ENCODE data around the gene TTBK2. TPM values are rescaled to one million over a fixed set of nuclear protein-coding genes. Genes with fewer than 3 reads are reported as not detected.
A peak's percentile ranks its signal among the peaks of the same experiment; 100 is the strongest.

Gene TTBK2
- total RNA-seq, 1 donor from 2014 or later, result 19.8 TPM

DNA sequence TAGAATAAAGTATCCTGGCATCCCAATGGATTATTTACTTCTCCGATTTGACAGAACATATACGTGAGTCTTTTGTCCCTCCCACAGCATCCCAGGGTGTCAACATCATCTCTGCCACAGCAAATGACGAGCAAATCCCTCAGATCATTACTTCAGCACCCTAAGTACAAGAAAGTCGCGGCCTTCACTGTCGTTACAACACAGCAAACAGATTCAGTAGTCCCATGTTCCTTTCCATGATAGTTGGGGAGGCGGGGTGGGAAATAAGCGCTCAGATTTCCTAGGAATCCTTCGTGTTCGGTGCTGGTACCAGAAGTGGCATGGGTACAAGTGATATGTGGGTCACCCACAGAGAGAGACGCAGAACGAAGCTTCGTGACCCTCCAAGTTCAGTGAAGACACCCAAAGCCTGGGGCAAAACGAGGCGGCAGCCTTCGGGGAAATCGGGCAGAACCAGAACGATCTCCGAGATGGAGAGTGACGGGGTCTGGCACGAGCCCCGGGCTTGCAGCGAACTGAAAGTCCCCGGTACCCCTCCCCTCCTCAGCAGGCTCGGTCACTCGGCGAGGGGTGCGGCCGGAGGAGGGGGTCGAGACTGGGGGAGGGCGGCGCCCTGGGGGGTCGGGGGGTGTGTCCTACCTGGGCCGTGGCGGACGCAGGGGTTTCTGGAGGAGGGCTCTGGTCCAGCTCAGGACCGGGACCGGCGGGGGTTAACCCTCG is 619 bp downstream of the TTBK2 start:
- Mint-ChIP-seq H3K27ac (peak overlapping the region; percentile 79), H3K4me1 (peaks cover 41% of the 10 kb centered on the region), H3K9me3 (no peaks in the 10 kb centered on the region), H3K4me3 (peak overlapping the region; percentile 98), H3K36me3 (ENCODE audit: low read depth) (peaks cover 8% of the 10 kb centered on the region), H3K27me3 (no peaks in the 10 kb centered on the region)
- ChIA-PET POLR2A (no interaction called here), CTCF (no interaction called here)
- intact Hi-C loops (cut with micrococcal nuclease), result loop anchor here (2.0 to 10.0 kb wide), 3 partner anchors 202 to 647 kb away; partner anchors contain the start of genes GANC, SNAP23, TMEM87A and ZNF106
- DNase-seq, result no peak
- TF ChIP-seq, protein P1, sequence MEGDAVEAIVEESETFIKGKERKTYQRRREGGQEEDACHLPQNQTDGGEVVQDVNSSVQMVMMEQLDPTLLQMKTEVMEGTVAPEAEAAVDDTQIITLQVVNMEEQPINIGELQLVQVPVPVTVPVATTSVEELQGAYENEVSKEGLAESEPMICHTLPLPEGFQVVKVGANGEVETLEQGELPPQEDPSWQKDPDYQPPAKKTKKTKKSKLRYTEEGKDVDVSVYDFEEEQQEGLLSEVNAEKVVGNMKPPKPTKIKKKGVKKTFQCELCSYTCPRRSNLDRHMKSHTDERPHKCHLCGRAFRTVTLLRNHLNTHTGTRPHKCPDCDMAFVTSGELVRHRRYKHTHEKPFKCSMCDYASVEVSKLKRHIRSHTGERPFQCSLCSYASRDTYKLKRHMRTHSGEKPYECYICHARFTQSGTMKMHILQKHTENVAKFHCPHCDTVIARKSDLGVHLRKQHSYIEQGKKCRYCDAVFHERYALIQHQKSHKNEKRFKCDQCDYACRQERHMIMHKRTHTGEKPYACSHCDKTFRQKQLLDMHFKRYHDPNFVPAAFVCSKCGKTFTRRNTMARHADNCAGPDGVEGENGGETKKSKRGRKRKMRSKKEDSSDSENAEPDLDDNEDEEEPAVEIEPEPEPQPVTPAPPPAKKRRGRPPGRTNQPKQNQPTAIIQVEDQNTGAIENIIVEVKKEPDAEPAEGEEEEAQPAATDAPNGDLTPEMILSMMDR (IDR thresholded peaks at IDR 0.05), result no peak
- ATAC-seq (ENCODE audit: low read depth), result peak; percentile 23

DNA sequence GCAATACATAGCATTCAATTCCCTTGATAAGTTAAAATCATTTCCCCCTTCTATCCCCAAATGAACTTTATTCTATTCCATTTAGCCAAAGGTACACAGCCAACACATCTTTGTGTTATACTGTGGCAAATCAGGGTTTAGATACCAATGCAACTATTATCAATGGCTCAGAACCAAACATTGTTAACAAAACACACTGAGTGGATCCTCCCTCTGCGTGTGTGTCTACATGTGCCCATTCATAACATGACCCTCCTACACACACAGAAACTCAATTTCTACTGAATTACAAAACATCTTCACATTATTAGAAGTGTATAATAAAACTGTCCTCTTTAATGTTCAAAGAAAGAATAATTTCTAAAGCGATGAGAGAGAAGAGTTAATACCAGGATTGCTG is 1.3 kb downstream of the TTBK2 start:
- ATAC-seq (ENCODE audit: low read depth) (no peak), DNase-seq (no peak)
- Mint-ChIP-seq H3K27ac (peak overlapping the region; percentile 79), H3K9me3 (no peaks in the 10 kb centered on the region), H3K4me1 (peaks cover 45% of the 10 kb centered on the region), H3K27me3 (no peaks in the 10 kb centered on the region), H3K4me3 (peak overlapping the region; percentile 98), H3K36me3 (ENCODE audit: low read depth) (peaks cover 8% of the 10 kb centered on the region)
- ChIA-PET CTCF (no interaction called here), POLR2A (interaction anchor here (0.7 kb wide), 2 partner anchors 49 to 68 kb away, joined by 3 to 4 read pairs; no protein-coding TSS in a partner anchor)
- intact Hi-C loops (cut with micrococcal nuclease), result no loop called here
- TF ChIP-seq, protein P1 (IDR thresholded peaks at IDR 0.05), result no peak

DNA sequence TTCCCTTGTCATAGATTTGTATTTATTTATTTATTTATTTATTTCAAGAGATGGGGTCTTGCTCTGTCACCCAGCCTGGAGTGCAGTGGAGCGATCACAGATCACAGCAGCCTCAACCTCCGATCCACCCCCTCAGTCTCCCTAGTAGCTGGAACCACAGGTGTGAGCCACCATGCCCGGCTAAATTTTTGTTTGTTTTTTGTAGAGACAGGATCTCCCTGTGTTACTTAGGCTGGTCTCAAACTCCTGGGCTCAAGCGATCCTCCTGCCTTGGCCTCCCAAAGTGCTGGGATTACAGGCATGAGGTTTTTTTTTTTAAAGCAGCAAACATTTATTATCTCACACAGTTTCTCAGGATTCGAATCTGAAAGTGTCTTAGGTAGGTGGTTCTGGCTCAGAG is 2.5 kb downstream of the TTBK2 start:
- no peaks in the 10 kb centered on the region for H3K27me3 Mint-ChIP-seq
- H3K4me3 Mint-ChIP-seq, result no peak overlapping the region
- intact Hi-C loops (cut with micrococcal nuclease), result no loop called here
- TF ChIP-seq, protein P1 (IDR thresholded peaks at IDR 0.05), result no peak
- H3K27ac Mint-ChIP-seq, result no peak overlapping the region
- H3K36me3 Mint-ChIP-seq (ENCODE audit: low read depth), result peaks cover 8% of the 10 kb centered on the region
- DNase-seq, result no peak
- ATAC-seq (ENCODE audit: low read depth), result no peak
- ChIA-PET POLR2A (interaction anchor here (0.6 kb wide), 2 partner anchors 219 to 313 kb away, joined by 3 to 6 read pairs; no protein-coding TSS in a partner anchor), CTCF (interaction anchor here (2.7 kb wide), 1 partner anchor 8 kb away, joined by 14 read pairs; no protein-coding TSS in a partner anchor)
- H3K9me3 Mint-ChIP-seq, result no peaks in the 10 kb centered on the region
- peaks cover 47% of the 10 kb centered on the region for H3K4me1 Mint-ChIP-seq

DNA sequence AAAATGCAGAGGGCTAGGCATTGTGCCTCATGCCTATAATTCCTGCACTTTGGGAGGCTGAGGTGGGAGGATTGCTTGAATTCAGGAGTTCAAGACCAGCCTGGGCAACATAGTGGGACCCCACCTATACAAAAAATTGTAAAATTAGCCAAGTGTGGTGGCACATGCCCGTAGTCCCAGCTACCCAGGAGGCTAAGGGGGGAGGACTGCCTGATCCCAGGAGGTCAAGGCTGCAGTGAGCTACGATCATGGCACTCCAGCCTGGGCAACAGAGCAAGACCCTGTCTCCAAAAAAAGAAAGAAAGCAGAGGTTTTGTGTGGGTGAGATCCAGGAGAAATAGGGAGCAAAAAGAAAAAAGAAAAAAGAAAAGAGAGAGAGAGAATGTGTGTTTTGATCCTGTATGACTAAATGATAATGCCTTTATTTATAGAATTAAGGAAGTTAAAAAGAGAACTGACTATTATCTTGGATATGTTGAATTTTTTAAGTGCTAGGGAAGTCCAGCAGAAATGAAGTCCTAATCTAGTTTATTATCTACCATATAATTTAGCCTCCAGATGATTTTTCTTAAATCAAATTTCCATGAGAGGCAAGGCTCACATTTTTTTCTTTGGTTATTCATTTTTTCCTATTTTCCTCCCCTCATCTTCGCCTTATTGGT is 4.8 kb downstream of the TTBK2 start:
- peaks cover 5% of the 10 kb centered on the region for H3K36me3 Mint-ChIP-seq (ENCODE audit: low read depth)
- DNase-seq (no peak), ATAC-seq (ENCODE audit: low read depth) (no peak)
- POLR2A ChIA-PET, result no interaction called here
- H3K9me3 Mint-ChIP-seq, result no peaks in the 10 kb centered on the region
- TF ChIP-seq, protein P1 (IDR thresholded peaks at IDR 0.05), result no peak
- CTCF ChIA-PET, result interaction anchor here (1.4 to 2.7 kb wide), 2 partner anchors 11 kb away, joined by 4 to 14 read pairs; no protein-coding TSS in a partner anchor
- H3K27me3 Mint-ChIP-seq, result no peaks in the 10 kb centered on the region
- intact Hi-C loops (cut with micrococcal nuclease), result no loop called here
- H3K4me1 Mint-ChIP-seq, result peaks cover 38% of the 10 kb centered on the region
- H3K27ac Mint-ChIP-seq, result no peak overlapping the region
- H3K4me3 Mint-ChIP-seq, result no peak overlapping the region
